ENCODE data around the gene ATG7.

The ATG7 gene

DNA sequence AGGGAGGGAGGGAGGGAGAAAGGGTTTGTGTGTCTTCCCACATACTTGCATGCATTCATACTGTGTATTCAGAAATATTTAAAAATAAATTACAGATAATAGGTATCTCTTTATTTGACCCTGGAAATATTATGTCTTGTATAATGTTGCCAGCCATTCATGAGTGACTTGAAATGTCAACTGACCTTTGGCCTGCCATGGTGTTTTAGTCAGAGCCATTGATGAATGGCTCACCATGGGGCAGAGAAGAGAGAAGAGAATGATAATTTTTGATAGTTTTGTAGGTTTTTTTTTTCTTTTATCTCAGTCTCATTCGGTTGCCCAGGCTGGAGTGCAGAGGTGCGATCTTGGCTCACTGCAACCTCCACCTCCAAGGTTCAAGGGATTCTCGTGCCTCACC, 121.2 kb downstream of the ATG7 start:
- ATAC-seq, result no peak
- no peak for TF ChIP-seq CSDC2 (CRISPR knock-in tag; IDR thresholded peaks at IDR 0.05)
- TF ChIP-seq, protein P1, sequence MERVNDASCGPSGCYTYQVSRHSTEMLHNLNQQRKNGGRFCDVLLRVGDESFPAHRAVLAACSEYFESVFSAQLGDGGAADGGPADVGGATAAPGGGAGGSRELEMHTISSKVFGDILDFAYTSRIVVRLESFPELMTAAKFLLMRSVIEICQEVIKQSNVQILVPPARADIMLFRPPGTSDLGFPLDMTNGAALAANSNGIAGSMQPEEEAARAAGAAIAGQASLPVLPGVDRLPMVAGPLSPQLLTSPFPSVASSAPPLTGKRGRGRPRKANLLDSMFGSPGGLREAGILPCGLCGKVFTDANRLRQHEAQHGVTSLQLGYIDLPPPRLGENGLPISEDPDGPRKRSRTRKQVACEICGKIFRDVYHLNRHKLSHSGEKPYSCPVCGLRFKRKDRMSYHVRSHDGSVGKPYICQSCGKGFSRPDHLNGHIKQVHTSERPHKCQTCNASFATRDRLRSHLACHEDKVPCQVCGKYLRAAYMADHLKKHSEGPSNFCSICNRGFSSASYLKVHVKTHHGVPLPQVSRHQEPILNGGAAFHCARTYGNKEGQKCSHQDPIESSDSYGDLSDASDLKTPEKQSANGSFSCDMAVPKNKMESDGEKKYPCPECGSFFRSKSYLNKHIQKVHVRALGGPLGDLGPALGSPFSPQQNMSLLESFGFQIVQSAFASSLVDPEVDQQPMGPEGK (CRISPR knock-in tag; IDR thresholded peaks at IDR 0.05; ENCODE audit: borderline replicate concordance), result no peak
- TF ChIP-seq, protein P2, sequence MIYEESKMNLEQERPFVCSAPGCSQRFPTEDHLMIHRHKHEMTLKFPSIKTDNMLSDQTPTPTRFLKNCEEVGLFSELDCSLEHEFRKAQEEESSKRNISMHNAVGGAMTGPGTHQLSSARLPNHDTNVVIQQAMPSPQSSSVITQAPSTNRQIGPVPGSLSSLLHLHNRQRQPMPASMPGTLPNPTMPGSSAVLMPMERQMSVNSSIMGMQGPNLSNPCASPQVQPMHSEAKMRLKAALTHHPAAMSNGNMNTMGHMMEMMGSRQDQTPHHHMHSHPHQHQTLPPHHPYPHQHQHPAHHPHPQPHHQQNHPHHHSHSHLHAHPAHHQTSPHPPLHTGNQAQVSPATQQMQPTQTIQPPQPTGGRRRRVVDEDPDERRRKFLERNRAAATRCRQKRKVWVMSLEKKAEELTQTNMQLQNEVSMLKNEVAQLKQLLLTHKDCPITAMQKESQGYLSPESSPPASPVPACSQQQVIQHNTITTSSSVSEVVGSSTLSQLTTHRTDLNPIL (CRISPR knock-in tag; IDR thresholded peaks at IDR 0.05; ENCODE audit: low read depth), result no peak
- TF ChIP-seq, protein P3, sequence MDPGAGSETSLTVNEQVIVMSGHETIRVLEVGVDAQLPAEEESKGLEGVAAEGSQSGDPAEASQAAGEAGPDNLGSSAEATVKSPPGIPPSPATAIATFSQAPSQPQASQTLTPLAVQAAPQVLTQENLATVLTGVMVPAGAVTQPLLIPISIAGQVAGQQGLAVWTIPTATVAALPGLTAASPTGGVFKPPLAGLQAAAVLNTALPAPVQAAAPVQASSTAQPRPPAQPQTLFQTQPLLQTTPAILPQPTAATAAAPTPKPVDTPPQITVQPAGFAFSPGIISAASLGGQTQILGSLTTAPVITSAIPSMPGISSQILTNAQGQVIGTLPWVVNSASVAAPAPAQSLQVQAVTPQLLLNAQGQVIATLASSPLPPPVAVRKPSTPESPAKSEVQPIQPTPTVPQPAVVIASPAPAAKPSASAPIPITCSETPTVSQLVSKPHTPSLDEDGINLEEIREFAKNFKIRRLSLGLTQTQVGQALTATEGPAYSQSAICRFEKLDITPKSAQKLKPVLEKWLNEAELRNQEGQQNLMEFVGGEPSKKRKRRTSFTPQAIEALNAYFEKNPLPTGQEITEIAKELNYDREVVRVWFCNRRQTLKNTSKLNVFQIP (CRISPR knock-in tag; IDR thresholded peaks at IDR 0.05; ENCODE audit: borderline replicate concordance, low read depth), result no peak
- TF ChIP-seq ZC3H10 (CRISPR knock-in tag; IDR thresholded peaks at IDR 0.05), result no peak
- TF ChIP-seq GLIS3 (CRISPR knock-in tag; IDR thresholded peaks at IDR 0.05), result no peak
- TF ChIP-seq ZNF8 (CRISPR knock-in tag; IDR thresholded peaks at IDR 0.05), result no peak
- no peak for TF ChIP-seq RARB (CRISPR knock-in tag; IDR thresholded peaks at IDR 0.05)
- TF ChIP-seq ZFP3 (CRISPR knock-in tag; IDR thresholded peaks at IDR 0.05), result no peak

DNA sequence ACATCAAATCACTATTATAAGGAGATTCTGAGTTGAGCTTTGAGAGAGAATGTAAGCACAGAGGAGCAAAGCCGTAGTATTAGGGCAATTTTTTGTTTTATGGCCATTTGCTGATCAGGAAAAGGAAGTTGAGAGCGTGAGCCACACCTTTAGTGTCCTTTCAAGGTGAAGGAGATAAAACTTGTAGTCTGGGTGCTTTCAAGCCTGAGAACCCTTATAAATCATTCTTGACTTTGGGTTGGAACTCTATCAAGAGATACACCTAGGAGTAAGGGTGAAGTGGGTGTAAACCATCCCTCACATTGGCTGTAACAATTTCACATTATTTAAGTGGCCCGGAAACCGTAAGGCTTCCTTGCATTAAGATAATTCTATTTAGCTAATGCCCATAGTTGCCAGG, 122.2 kb downstream of the ATG7 start:
- no peak for TF ChIP-seq TCF4 (CRISPR knock-in tag; IDR thresholded peaks at IDR 0.05; ENCODE audit: borderline replicate concordance)
- no peak for TF ChIP-seq ZNF70 (CRISPR knock-in tag; IDR thresholded peaks at IDR 0.05)
- no peak for TF ChIP-seq GLIS3 (CRISPR knock-in tag; IDR thresholded peaks at IDR 0.05)
- no peak for TF ChIP-seq ZC3H10 (CRISPR knock-in tag; IDR thresholded peaks at IDR 0.05)
- no peak for TF ChIP-seq ZFP3 (CRISPR knock-in tag; IDR thresholded peaks at IDR 0.05)
- TF ChIP-seq BACH2 (CRISPR knock-in tag; IDR thresholded peaks at IDR 0.05; ENCODE audit: borderline replicate concordance), result no peak
- TF ChIP-seq ARNTL (CRISPR knock-in tag; IDR thresholded peaks at IDR 0.05; ENCODE audit: borderline replicate concordance, low read depth), result no peak
- no peak for TF ChIP-seq SNAI2 (CRISPR knock-in tag; IDR thresholded peaks at IDR 0.05)
- TF ChIP-seq RARB (CRISPR knock-in tag; IDR thresholded peaks at IDR 0.05), result no peak
- no peak for TF ChIP-seq ZFP30 (CRISPR knock-in tag; IDR thresholded peaks at IDR 0.05)
- TF ChIP-seq, protein P1 (CRISPR knock-in tag; IDR thresholded peaks at IDR 0.05; ENCODE audit: borderline replicate concordance), result no peak
- TF ChIP-seq PPARA (CRISPR knock-in tag; IDR thresholded peaks at IDR 0.05; ENCODE audit: borderline replicate concordance), result no peak
- TF ChIP-seq, protein P2 (CRISPR knock-in tag; IDR thresholded peaks at IDR 0.05; ENCODE audit: low read depth), result no peak
- no peak for TF ChIP-seq ZNF565 (CRISPR knock-in tag; conservative IDR thresholded peaks at IDR 0.05; ENCODE audit: low read depth)
- no peak for TF ChIP-seq ZNF8 (CRISPR knock-in tag; IDR thresholded peaks at IDR 0.05)
- TF ChIP-seq, protein P3 (CRISPR knock-in tag; IDR thresholded peaks at IDR 0.05; ENCODE audit: borderline replicate concordance, low read depth), result no peak
- TF ChIP-seq CSDC2 (CRISPR knock-in tag; IDR thresholded peaks at IDR 0.05), result no peak
- no peak for TF ChIP-seq OSR1 (CRISPR knock-in tag; IDR thresholded peaks at IDR 0.05)
- TF ChIP-seq ESRRG (CRISPR knock-in tag; IDR thresholded peaks at IDR 0.05), result no peak
- no peak for TF ChIP-seq ISL1 (CRISPR knock-in tag; IDR thresholded peaks at IDR 0.05)
- ATAC-seq, result no peak

DNA sequence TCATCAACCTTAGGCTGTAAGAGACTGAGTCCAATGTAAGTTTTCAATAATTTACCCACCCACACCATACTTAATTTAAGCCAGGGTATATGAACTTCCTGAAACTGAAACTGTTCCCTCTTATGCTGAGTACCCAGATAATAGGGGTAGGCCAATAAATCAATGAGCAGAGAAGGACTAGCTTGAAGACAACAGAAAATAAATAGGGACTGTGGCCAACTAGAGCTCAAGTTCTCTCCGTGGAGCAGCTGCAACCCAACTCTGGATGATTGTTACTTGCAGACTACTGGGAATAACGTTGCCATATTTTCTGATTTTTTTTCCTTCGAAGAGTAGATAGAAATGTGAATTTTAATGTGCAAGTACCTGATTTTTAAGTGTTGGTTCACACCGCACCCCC, 128.0 kb downstream of the ATG7 start:
- TF ChIP-seq ZC3H10 (CRISPR knock-in tag; IDR thresholded peaks at IDR 0.05) (no peak), PPARA (CRISPR knock-in tag; IDR thresholded peaks at IDR 0.05; ENCODE audit: borderline replicate concordance) (no peak)
- no peak for ATAC-seq
